ENCODE results near the gene HAGHL.
A peak's percentile ranks its signal among the peaks of the same experiment; 100 is the strongest.

Gene HAGHL

GRCh38 chr16:720447-720989 lies 6.4 kb upstream of the HAGHL start:
- CTCF ChIA-PET, result interaction anchor here (0.6 to 5.7 kb wide), 10 partner anchors 10 to 376 kb away, joined by 3 to 34 read pairs (median 4); partner anchors contain the start of genes CHTF18, CIAO3, GNG13 and RPUSD1
- POLR2A ChIA-PET, result interaction anchor here (0.5 to 2.8 kb wide), 24 partner anchors 8 to 1330 kb away, joined by 3 to 25 read pairs (median 6); partner anchors contain the start of genes CHTF18, CIAO3, GNG13 and JPT2
- peak overlapping the region; percentile 94 for H3K27ac ChIP-seq (ENCODE audit: extremely low read depth, low read depth, low read length)
- H3K4me1 ChIP-seq (ENCODE audit: control insufficient read depth, insufficient read depth, low read length), result peaks cover 7% of the 10 kb centered on the region
- peak overlapping the region; percentile 66 for H3K4me3 ChIP-seq (ENCODE audit: low read depth, low read length)
- H3K36me3 ChIP-seq (ENCODE audit: control insufficient read depth in 2 of 2, insufficient read depth in 1 of 2, low read length in 2 of 2), result peaks cover 0 to 12% of the 10 kb centered on the region in 2 experiments; a peak in 1 of 3 replicates
- no peaks in the 10 kb centered on the region for H3K9me3 ChIP-seq (ENCODE audit: control insufficient read depth, insufficient read depth, low read depth, low read length)
- TF ChIP-seq ZNF23 (tag by site-specific recombination; IDR thresholded peaks at IDR 0.05; ENCODE audit: borderline replicate concordance) (no peak), ZNF114 (tag by site-specific recombination; IDR thresholded peaks at IDR 0.05) (no peak), WT1 (tag by site-specific recombination; IDR thresholded peaks at IDR 0.05) (no peak), KLF17 (tag by site-specific recombination; IDR thresholded peaks at IDR 0.05) (0 out of 2 replicates have a peak, but pooled peaks have one; percentile 27), ZNF76 (tag by site-specific recombination; IDR thresholded peaks at IDR 0.05; ENCODE audit: borderline replicate concordance, low read depth) (peak; percentile 89), FEZF1 (tag by site-specific recombination; IDR thresholded peaks at IDR 0.05) (no peak), ZNF140 (tag by site-specific recombination; IDR thresholded peaks at IDR 0.05) (no peak), AEBP2 (tag by site-specific recombination; IDR thresholded peaks at IDR 0.05; ENCODE audit: borderline replicate concordance) (no peak), ZNF223 (tag by site-specific recombination; IDR thresholded peaks at IDR 0.05) (no peak), YY2 (tag by site-specific recombination; IDR thresholded peaks at IDR 0.05) (no peak), ZNF19 (tag by site-specific recombination; IDR thresholded peaks at IDR 0.05; ENCODE audit: low read depth) (no peak), ZNF707 (tag by site-specific recombination; IDR thresholded peaks at IDR 0.05) (no peak), ZNF354C (tag by site-specific recombination; IDR thresholded peaks at IDR 0.05; ENCODE audit: borderline replicate concordance, low read depth) (no peak), ZFHX2 (tag by site-specific recombination; conservative IDR thresholded peaks at IDR 0.05) (peak; percentile 97), SP2 (tag by site-specific recombination; IDR thresholded peaks at IDR 0.05) (peak; percentile 84), ZNF174 (tag by site-specific recombination; IDR thresholded peaks at IDR 0.05) (no peak), ZNF561 (tag by site-specific recombination; IDR thresholded peaks at IDR 0.05; ENCODE audit: borderline replicate concordance) (no peak), ZSCAN23 (tag by site-specific recombination; IDR thresholded peaks at IDR 0.05) (no peak), ZXDB (tag by site-specific recombination; IDR thresholded peaks at IDR 0.05) (peak; percentile 64; the same call in 1 of the 2 replicates), ZNF221 (tag by site-specific recombination; IDR thresholded peaks at IDR 0.05; ENCODE audit: borderline replicate concordance) (no peak), ZNF473 (tag by site-specific recombination; IDR thresholded peaks at IDR 0.05) (no peak), TSHZ1 (tag by site-specific recombination; IDR thresholded peaks at IDR 0.05; ENCODE audit: borderline replicate concordance) (no peak), ZNF660 (tag by site-specific recombination; IDR thresholded peaks at IDR 0.05) (no peak), ZNF704 (tag by site-specific recombination; IDR thresholded peaks at IDR 0.05) (no peak), ZNF211 (tag by site-specific recombination; IDR thresholded peaks at IDR 0.05; ENCODE audit: low read depth) (no peak), ZSCAN30 (tag by site-specific recombination; IDR thresholded peaks at IDR 0.05) (no peak), ZBTB17 (tag by site-specific recombination; IDR thresholded peaks at IDR 0.05) (peak; percentile 84), ZNF433 (tag by site-specific recombination; IDR thresholded peaks at IDR 0.05; ENCODE audit: low read depth) (no peak), KLF7 (tag by site-specific recombination; IDR thresholded peaks at IDR 0.05; ENCODE audit: borderline replicate concordance) (no peak), ZNF184 (tag by site-specific recombination; IDR thresholded peaks at IDR 0.05) (no peak), ZNF514 (tag by site-specific recombination; IDR thresholded peaks at IDR 0.05) (no peak), ZNF214 (tag by site-specific recombination; IDR thresholded peaks at IDR 0.05; ENCODE audit: borderline replicate concordance) (no peak), ZNF112 (tag by site-specific recombination; IDR thresholded peaks at IDR 0.05) (no peak)

Data from HEK293 (cell line).